Islet of Langerhans (tissue), 1 donor: ENCODE measurements around the gene SPTLC3.

Source experiments
- FAIRE-seq: peaks from one replicate; lab custom pipeline; 2011; peaks lifted over from hg19 to GRCh38; lab: Jason Lieb, UNC

Gene SPTLC3

DNA sequence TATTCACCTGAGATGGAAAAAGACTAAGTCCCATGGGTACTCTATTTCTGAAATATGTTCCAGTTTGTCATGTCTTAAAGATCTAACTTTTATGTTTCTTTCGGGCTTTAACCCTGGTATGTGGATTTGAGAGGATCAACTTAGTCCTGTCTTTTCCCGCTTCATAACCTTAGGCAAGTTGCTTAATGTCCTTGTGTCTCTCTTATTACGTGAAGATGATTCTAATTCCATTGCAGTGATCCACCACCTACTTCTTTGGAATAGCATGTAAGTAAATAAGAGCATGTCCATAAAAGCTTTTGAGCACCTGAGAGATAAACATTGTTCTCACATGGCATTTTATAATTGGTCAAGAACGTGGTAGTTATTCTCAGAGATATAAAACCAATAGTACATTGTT, 23.0 kb downstream of the SPTLC3 start:
- no peak for FAIRE-seq

DNA sequence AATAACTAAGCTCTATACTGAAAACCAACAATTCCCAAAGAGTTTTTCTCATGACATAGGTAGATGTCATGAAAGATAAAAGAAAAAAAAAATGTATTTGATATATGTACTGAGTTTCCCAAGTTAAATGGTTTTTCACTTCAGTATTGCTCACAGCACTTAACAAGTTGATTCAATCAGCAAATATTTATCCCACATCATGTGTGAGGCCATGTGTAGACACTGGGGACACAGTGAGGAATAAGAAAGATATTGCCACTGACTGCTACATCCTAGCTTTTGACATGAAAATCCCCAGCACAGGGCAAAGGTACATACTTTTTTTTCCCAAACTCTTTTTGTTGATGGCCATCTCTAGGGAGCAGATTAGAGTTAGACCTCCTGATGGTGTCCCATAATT, 25.3 kb downstream of the SPTLC3 start:
- FAIRE-seq: no peak

DNA sequence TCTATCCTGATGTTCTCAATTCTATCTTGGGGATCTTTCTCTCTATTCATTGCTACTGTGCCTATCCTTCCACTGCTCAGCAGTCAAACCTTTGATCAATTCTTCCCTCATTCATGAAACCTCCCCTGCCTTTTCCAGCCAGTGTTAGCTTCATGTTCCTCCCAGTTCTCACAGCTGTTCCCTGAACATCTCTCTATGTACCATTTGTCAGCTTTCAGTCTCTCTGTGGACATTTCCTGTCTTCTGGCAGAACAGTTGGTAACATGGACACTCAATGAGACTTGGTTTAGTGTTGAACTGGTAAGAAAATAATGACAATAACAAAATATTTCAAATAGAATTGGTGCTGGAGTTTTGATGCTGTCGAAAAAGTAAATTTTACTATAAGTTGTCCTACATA, 26.2 kb downstream of the SPTLC3 start:
- FAIRE-seq: no peak

DNA sequence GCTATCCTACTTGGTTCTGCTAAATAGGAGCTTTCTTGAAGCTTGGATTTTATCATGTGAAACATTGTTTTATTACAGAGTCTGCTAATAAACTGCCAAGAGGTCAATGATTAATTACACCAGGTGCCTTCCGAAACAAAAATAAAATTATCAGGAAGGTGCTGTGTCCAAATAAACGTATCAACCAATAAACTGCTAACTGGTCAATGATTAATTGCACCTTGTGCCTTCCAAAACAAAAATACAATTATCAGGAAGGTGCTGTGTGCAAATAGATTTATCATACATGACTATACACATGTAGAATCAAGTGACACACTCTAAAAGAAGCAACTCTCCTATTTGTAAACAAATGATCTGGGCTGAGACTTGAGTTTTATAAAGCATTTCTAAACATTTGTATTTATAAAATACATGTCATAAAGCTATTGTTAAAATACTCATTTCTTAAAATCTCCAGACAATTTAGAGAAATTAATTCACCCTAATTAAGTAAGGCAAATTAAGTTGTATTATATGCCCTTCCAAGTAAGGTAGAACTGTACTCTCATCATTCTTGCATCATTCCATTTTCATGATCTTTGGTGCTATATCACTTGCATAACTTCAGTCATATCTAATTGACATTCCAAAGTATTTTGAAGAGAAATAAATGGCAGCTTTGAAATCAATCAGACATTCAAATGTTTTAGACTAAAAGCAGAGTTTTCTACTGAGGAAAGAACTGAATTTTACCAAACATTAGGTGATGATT, 26.8 kb downstream of the SPTLC3 start:
- FAIRE-seq: no peak

DNA sequence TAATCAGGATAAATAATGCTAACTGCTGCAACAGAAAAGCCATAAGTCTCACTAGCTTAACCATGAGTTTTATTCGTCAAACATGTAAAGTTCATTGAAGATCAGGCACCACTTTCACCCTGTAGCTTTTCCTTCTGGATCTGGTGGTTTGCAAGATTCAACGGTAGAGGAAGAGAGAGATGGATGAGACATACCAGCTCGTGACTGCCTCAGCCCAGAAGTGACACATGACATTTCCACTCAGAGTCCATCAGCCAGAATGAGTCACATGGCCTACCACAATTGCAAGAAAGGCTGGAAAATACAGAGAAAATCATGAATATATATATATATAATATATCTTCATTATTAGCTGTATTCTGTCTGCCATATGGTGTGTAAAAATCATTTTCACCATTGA, 29.0 kb downstream of the SPTLC3 start:
- no peak for FAIRE-seq

DNA sequence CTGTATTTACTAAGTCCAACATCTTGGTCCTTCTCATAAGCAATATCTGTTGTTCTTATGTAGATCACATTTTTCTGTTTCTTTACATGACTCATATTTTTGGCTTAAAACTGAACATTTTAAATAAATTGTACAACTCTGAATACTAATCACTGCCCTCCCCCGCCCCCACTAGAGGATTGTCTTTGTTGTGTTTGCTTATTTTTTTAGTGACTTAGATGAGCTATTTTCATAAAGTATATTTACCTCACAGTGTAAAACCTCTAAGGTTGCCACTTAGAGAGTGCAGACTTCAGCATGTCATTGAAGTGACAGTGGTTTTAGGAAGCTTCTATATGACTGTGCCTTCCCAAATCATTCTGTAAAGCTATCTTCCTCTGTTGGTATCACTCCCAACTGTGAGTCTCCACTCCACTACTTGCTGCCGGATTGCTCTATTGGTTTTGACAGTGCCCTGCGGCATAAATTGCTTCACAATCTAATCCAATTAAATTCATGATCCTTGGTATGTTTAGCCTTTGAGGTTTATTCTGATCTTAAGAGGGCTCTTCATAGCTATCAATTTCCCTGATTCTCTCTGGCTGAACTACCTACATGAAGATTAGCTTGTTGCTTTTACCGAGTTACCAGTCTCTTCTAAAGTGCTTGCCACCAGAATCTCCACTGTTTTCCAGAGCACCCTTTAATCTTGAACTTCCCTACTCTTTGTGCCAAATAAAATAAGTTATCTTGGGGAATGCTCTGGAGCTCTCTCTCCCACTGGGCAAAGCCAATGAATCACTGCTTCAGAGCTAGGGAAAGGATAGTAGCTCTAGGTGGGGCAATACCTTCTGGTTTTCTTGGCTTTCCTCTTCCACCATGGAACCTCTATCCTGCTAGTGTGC, 33.0 kb downstream of the SPTLC3 start:
- no peak for FAIRE-seq

DNA sequence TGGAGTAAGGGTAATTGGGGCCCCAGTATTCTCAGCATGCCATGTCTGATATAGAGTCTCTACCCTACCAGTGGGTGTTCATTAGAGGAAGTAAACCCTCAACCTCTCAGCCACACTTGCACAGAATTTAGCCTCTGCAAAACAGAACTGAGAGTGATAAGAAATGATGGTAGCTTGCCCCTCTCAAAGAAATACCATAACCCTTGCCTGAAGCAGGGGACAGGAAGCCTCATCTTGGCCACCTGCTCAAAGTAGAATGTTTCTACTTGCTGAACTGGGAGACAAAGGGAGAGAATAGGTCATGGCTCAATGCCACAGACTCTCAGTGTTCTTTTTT, 33.7 kb downstream of the SPTLC3 start:
- no peak for FAIRE-seq

DNA sequence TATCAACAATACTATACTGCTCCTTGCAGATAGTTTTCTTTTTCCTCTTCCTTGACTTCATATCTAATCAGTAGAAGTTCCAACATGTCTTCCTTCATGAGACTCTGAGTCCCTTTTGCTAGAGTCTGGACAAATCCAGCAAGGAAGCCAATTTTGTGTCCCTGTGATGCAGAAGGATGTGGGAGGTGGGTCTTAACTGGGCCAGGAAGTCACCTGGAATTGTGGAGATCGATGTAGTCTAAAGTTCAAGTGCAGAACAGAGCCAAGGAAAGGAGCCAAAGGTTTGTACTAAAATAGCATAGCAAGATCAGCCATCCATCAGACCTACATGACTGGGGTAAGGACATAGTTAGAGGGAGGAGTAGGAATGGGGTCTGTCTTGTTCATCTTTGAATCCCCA, 37.6 kb downstream of the SPTLC3 start:
- FAIRE-seq: no peak

DNA sequence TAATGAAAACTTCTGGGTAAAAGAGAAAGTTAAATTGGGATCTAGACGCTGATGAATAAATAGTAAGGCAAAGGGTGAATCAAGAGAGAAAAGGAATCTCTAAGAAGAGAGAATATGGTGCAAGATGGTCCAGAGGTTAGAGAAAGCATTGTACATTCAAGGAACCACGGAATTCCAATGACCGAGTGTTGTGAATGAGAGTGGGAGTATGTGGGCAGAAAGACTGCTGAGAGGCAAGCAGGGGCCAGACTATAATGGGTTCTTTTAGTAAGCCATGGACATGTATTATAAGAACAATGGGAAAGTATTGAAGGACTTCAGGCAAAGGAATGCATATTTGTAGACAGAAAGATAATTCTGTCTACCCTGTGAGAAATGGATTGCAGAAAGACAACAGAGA, 45.2 kb downstream of the SPTLC3 start:
- FAIRE-seq: no peak

DNA sequence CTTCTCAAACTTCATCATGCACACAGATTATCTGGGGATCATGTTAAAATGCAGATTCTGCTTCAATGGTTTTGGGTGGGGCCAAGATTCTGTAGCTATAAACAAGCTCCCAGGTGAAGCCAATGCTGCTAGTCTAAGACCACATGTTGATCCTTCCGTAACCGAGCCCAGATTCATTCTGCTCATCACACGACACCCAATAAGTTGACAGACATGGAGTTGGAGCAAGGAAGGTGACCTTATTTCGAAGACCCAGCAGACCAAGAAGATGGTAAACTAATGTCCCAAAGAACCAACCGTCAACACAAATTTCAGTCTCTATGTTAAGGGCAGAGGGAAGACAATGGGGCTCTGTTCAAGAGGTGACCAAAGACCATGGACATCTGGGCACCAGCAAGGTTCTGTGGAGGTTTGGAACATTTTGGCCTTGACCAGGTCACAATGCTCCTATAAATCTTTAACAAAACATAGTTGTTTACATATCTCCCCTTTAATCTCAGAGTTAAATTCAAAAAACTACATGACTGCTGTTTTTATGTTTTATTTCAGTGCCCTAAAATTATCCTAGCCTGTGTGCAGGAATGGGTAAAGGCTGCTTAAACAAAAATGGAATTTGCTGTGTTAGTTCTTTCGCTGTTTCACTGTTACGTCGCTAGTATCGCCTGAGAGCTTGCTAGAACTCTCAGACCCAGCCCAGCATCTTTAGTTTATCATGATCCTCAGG, 50.1 kb downstream of the SPTLC3 start:
- no peak for FAIRE-seq

DNA sequence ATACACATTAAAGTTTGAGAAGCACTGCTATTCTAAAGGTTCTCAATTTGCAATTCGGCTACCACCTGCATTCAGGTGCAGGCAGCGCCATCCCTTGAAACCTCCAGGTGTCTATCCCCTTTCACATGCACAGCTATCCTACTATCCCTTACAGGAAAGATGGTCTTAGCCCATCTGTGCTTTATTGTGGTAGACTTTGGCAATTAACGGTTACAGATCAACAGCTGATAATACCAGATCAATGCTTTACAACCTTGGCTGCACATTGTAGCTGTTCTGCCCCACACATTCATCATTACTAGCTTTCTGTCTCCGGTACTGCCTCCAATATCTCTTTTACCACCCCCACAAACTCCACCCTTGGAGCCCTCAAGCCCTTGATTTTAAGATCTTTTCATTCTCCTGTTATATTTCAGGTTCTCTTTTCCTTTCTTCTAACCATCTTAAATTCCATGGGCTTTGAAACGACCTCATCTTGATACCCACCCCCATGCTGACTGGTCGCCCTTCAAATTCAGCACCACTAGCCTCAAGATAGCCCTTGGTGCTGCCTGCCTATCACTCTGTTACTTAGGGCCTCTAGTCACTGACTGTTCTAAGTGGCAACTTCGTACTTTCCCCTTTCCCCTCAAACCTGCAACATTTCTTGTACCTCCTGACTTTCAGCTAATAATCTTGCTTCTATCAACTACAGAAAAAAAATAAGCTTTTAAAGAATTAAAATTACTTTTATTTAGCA, 50.8 kb downstream of the SPTLC3 start:
- FAIRE-seq: no peak

DNA sequence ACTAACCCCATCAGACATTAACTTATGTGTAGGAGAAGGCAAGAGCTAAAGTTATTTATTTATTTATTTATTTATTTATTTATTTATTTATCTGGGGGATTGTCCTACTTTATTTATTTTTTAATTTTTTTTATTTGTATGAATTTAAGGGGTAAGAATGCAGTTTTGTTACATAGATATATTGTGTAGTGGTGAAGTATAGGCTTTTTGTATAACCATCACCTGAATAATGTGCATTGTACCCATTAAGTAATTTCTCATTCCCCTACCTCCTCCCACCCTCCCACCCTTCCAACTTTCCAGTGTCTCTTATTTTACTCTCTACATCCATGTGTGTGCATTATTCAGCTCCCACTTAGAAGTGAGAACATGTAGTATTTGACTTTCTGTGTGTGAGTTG, 51.6 kb downstream of the SPTLC3 start:
- FAIRE-seq: no peak

DNA sequence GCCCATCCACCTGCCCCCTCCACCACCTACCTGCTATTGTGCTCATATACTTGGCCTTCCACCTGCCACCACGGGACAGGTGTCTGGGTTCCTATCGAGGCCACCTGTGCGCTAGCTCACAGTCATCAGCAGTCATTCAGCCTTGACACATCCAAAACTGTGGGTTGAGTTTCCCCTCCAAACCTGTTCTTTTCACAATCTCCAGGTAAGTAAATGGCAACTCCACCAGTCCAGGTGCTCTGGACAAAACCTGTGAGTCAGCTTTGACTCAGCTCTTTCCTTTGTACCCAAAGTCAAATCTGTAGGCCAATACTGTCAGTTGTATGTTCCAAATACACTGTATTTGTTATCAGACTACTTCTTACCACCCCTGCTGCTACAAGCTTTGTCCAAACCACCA, 52.6 kb downstream of the SPTLC3 start:
- FAIRE-seq: no peak

DNA sequence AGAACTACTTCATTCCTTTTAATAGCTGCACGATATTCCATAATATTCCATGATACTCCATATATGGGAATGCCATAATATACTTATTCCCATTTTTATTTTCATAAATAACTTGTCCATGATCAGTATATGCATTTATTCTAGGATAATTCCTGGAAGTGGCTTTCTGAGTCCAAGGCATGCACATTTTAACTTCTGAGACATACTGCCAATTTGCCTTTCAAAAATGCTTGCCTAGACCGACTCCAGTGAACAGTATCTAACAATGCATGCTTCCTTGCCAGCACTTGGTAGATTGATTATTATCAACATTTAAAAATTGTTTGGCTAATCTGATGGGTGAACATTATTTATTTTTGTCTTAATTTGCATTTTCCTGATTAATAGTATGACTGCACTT, 54.0 kb downstream of the SPTLC3 start:
- FAIRE-seq: no peak

DNA sequence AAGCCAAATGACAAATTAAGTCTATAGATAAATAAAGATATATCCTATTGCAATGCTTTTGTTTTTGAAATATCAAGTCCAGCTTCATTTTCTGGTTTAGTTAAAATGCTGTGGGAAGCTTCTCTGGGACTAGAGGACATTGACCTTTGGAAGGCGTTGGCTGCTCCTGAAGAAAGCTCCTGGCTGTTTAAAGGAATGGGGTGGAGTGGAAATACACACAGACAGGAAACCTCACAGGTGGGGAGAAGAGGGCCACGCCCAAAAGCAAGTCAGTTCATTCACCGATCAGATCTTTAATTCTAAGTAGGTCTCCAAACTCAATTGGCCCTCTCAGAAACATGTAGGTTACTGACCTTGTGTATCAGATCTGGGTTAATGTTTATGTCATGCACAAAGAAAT, 59.6 kb downstream of the SPTLC3 start:
- FAIRE-seq: no peak

DNA sequence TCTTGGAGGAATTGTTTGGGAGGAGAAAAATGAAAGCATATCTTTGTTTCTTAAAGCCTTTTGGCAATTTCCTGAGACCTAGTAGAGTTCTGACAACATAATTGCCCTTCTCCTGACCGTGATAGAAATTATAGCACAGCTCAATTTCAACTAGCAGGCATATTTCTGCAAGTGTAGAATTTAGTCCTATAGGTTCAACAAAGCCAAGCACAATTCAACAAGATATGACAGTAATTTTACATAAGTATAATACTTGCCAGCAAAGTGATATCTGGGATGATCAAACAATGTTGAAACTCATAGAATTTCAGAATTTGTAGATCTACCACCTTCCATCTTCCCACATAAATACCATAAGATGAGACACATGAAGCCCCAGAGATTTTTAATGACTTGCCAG, 73.1 kb downstream of the SPTLC3 start:
- no peak for FAIRE-seq

DNA sequence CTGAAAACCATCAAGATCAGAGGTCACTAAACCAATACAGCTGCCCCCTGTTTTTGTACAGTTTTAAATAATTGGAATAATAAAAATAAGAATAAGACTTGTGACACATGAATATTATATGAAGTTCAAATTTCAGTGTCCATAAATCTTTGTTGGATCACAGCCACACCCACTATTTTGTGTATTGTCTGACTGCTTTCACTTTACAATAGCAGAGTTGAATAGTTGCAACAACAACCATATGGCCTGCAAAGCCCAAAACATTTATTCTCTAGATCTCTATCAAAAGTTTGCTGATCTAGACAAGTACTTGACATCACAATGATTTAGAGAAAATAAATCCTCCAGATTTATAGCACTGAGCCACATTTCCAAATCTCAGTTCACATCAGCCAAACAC, 73.6 kb downstream of the SPTLC3 start:
- FAIRE-seq: no peak

DNA sequence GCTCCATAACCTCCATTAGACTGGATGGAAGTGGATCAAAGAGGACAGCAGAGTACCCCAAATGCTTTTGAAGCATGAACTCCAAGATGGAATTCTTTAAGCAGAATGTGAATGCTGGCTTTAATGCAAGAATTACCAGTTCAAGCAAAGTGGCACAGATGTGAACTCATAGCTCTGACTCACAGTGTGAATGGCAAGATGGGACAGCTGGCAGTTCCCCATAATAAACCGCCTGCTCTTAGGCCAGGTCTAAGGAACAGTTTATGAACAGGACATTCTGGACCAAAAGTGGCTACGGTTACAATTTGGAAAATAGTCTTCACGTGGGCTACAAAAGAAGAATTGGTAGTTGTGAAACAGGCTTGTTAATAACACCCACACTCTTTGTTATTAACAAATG, 76.5 kb downstream of the SPTLC3 start:
- FAIRE-seq: no peak

DNA sequence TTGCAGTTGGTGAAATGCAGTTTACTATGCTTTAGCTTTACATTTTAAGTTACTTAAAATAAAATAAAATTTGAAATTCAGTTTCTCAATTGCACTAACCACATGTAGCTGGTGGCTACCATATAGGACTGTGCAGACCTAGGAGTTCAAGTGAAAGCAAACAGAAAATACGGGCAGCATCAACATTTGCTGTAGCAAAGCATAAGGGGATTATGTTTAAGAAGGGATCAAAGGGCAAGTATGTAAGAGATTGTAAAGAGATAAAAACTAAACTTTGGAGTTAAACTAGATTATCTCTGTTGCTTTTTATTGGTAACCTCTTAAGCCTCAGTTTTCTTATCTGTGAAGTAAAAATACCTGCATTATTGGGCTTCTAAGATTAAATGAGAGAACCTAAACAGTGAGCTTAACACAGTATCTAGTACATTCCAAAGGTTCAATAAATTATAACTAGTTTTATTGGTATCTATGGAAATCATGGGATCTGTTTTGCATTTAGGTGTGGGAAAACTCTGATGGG, 81.2 kb downstream of the SPTLC3 start:
- no peak for FAIRE-seq

DNA sequence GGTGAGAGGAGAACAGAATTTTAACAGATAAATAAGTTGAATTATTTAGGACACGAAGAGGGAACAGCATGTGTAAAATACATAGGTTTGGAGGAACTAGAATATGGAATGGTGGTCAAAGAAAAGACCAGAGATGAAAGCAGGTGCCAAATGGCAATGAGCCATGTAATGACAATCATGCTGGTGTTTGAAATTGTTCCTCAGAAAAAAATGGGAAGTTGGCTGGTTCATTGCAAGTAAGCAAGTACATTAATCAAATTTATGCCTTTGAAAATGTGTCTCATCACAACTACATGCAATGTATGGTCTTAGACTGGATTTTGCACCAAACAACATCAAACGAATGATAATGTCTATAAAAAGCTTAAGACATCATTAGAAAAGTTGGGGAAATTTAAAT, 83.3 kb downstream of the SPTLC3 start:
- FAIRE-seq: no peak

DNA sequence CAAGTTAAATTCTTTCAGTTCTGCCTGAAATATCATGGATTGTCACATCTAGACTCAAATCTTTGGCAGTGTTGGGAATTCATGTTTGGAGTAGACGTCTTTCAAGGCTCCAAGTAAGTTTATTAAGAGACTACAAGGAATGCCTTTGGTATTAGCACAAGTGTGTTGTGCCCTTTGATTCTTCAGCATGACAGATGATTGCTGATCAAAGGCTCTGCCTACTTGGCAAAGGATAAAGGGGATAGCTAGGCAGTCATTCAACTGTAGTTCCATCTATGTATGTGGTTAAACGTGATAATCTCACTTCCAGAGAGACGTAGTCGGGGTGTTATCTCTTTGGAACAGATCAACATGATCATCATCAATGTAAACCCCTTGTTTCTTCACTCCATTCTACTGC, 86.2 kb downstream of the SPTLC3 start:
- no peak for FAIRE-seq

DNA sequence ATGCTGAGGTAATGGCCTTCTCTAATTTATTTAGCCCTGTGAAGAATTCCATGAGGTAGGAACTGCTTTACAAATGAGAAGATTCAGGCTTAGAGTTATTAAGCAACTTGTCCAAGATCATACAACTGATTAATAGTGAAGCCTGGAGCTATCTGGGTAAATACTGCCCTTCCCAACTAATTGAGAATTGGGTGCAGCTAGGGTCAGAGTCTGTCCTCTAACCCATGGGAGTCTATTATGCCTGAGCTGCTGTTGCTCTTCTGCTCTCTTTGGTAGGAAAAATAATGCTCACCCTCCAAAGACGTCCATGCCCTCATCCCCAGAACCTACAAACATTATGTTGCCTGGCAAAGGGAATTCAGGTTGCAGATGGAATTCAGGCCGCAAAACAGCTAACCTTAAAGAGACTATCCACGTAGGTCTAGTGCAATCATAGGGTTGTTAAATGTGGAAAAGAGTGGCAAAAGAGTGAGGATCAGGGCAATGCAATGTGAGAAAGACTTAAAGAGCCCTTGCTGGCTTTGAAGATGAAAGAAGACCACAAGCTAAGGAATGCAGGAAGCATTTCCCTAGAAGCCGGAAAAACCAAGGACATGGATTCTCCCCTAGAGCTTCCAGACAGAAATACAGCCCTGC, 90.1 kb downstream of the SPTLC3 start:
- FAIRE-seq: no peak
